Measurements from ENCODE around the gene CHID1.

Gene CHID1

DNA sequence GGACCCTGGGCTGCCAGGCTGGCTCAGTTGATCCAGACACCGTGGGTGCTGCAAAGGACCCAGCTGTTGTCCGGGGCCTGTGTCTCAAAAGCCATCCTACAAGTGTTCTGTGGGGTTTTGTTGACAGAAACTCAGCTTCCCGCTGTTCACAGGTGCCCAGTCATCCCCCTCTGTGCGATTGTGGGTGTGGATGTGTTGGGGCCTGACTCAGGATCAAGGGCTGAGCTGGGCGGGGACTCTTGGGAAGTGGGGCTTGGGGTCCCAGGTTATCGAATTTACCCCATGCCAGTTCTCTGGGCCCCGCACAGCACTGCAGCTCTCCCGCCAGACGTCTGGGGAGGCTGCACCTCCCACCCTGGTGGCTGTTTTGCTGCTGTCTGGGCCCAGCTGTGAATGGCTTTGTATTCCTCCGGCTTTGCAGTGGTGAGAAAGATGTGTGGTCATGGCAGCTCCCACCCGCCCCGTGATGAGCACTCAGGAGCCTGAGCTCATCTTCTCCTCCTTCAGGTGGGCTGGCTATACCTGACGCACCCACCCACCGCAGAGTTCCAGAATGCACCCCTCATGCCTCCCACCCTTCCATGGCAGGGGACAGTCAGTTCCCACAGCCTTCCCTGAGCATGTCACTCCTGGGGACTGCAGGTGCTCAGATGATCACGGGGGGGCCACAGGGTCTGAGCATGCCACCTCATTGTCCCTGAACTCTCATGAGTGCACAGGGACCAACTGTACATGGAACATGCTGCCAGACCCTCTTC is 11.5 kb upstream of the CHID1 start:
- Histone ChIP-seq H3K27ac (ENCODE audit: low read depth, low read length) (no peak overlapping the region), H3K4me1 (ENCODE audit: control insufficient read depth, low read length) (peaks cover 14% of the 10 kb centered on the region), H3K27me3 (ENCODE audit: control insufficient read depth, low read length) (no peaks in the 10 kb centered on the region), H3K9me2 (replicated peaks; ENCODE audit: control insufficient read depth, low read length) (no peaks in the 10 kb centered on the region), H4K20me1 (ENCODE audit: control insufficient read depth, insufficient read depth, low read depth, low read length) (no peaks in the 10 kb centered on the region; the same call in 1 of the 2 replicates), H3K4me2 (ENCODE audit: low read length) (no peak overlapping the region), H3F3A (ENCODE audit: control insufficient read depth, insufficient read depth) (no peaks in the 10 kb centered on the region), H3K4me3 (ENCODE audit: low read length) (no peak overlapping the region), H3K9me3 (ENCODE audit: control insufficient read depth, insufficient read depth, low read length) (no peaks in the 10 kb centered on the region), H3K36me3 (ENCODE audit: control insufficient read depth, low read length) (peaks cover 3% of the 10 kb centered on the region), H3K79me2 (ENCODE audit: control insufficient read depth, low read length) (peaks cover 10% of the 10 kb centered on the region)
- TF ChIP-seq CTCF (IDR thresholded peaks at IDR 0.05; ENCODE audit: low read depth, low read length, poor library complexity, severe bottlenecking) = no peak
- no peak for TF ChIP-seq EZH2phosphoT487 (IDR thresholded peaks at IDR 0.05; ENCODE audit: borderline replicate concordance, low read length)

DNA sequence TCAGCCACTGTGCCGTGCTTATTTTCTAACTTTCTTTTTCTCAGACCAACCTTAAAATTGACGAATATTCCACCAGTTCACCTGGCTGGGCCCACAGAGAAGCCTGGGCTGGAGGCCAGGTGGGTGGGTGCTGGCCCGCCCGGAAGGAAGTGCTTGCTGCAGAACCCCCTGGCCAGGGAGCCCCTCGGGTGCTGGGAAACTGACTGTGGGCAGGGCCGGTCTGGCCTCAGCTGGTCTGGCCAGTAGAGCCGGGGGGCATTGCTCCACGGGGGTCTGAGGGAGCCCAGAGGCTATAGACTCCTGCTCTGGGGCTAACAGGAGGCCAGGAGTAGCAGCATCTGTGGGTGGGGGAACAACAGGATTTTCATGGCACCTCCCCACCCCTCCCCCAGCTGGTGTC is 6.8 kb upstream of the CHID1 start:
- no peaks in the 10 kb centered on the region for H3F3A ChIP-seq (ENCODE audit: control insufficient read depth, insufficient read depth)
- no peak for TF ChIP-seq EZH2phosphoT487 (IDR thresholded peaks at IDR 0.05; ENCODE audit: borderline replicate concordance, low read length)
- no peak for TF ChIP-seq CTCF (IDR thresholded peaks at IDR 0.05; ENCODE audit: low read depth, low read length, poor library complexity, severe bottlenecking)
- no peaks in the 10 kb centered on the region for H3K9me3 ChIP-seq (ENCODE audit: control insufficient read depth, insufficient read depth, low read length)
- no peaks in the 10 kb centered on the region for H3K79me2 ChIP-seq (ENCODE audit: control insufficient read depth, low read length)
- H3K4me1 ChIP-seq (ENCODE audit: control insufficient read depth, low read length) = peaks cover 3% of the 10 kb centered on the region; the same call in 1 of the 2 replicates
- H3K27ac ChIP-seq (ENCODE audit: low read depth, low read length) = no peak overlapping the region
- H3K4me3 ChIP-seq (ENCODE audit: low read length) = no peak overlapping the region
- no peaks in the 10 kb centered on the region for H3K36me3 ChIP-seq (ENCODE audit: control insufficient read depth, low read length)
- H3K4me2 ChIP-seq (ENCODE audit: low read length) = no peak overlapping the region
- H4K20me1 ChIP-seq (ENCODE audit: control insufficient read depth, insufficient read depth, low read depth, low read length) = no peaks in the 10 kb centered on the region
- H3K27me3 ChIP-seq (ENCODE audit: control insufficient read depth, low read length) = no peaks in the 10 kb centered on the region
- H3K9me2 ChIP-seq (replicated peaks; ENCODE audit: control insufficient read depth, low read length) = no peaks in the 10 kb centered on the region

GRCh38 chr11:914747-915501 is 4.3 kb upstream of the CHID1 start:
- Histone ChIP-seq H3K9me2 (replicated peaks; ENCODE audit: control insufficient read depth, low read length) (no peaks in the 10 kb centered on the region), H3K27me3 (ENCODE audit: control insufficient read depth, low read length) (no peaks in the 10 kb centered on the region), H3K79me2 (ENCODE audit: control insufficient read depth, low read length) (peaks cover 7% of the 10 kb centered on the region), H3K4me2 (ENCODE audit: low read length) (no peak overlapping the region), H3F3A (ENCODE audit: control insufficient read depth, insufficient read depth) (no peaks in the 10 kb centered on the region), H3K9me3 (ENCODE audit: control insufficient read depth, insufficient read depth, low read length) (no peaks in the 10 kb centered on the region), H4K20me1 (ENCODE audit: control insufficient read depth, insufficient read depth, low read depth, low read length) (no peaks in the 10 kb centered on the region), H3K27ac (ENCODE audit: low read depth, low read length) (no peak overlapping the region), H3K36me3 (ENCODE audit: control insufficient read depth, low read length) (peaks cover 4% of the 10 kb centered on the region; the same call in 1 of the 2 replicates), H3K4me1 (ENCODE audit: control insufficient read depth, low read length) (peaks cover 10% of the 10 kb centered on the region), H3K4me3 (ENCODE audit: low read length) (no peak overlapping the region)
- TF ChIP-seq CTCF (IDR thresholded peaks at IDR 0.05; ENCODE audit: low read depth, low read length, poor library complexity, severe bottlenecking) (no peak), EZH2phosphoT487 (IDR thresholded peaks at IDR 0.05; ENCODE audit: borderline replicate concordance, low read length) (no peak)
